CD4-positive, alpha-beta T cell treated with Interleukin-17A for 1 hour (primary cell): ENCODE measurements around the gene GBE1.

Experiments
- DNase-seq: peaks from one replicate; pipeline ENCODE4 v3.0.0-alpha.2; 2020

Gene GBE1

GRCh38 chr3:81462921-81463320 is 298.5 kb downstream of the GBE1 start:
- no peak for DNase-seq

DNA sequence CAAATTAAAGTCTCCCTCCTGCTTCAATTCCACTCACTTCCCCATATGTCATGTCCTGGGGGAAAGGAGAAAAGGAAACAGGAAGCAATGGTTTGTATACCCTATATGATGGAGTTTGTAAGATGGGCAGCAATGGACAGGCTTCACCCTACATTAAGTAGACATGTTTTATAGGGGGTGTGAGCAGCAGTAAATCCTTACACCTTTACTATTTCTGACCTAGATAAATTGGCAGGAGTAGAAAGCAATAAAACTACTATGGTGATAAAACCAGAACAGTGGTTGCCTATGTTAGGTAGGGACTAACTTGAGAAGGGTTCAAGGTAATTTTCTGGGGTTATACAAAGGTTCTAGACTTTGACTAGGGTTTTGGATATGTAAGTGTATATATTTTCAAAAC is 301.7 kb downstream of the GBE1 start:
- DNase-seq: no peak

DNA sequence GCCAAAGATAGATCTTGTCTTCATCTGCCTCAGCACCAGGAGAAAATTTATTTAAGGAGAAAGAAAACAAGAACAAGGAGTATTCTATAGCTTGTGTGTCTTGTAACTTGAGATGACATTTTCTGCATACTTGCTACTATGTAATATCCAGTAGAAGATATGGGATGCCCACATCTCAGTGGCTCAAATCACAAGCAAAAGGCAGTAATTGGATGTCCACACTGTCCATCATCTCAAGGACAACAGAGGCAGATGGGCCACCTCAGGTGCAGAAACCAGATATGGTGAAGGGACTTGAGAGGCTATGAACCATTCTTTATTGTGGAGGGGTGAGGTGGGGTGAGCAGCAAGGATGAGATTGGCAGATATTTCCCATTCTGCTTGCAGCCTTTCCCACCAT is 309.0 kb downstream of the GBE1 start:
- DNase-seq: no peak

DNA sequence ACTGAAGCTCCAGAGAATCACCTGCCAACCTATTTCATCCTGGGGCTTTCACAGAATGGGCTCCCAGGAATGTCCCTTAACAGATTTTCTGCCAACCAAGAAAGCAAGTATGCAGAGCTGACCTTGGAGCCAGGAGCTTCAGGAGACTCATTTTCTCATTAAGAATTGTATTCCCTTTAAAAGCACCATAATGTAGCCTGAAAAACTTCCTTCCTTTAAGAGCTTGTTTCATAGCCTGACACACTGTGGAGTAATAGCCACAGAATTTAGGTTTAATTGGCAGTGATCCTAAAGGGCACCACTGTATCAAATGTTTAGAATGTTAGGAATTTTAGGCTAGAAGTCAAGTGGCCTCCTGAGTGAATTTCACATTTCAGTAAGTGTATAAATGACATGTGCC is 309.8 kb downstream of the GBE1 start:
- no peak for DNase-seq

DNA sequence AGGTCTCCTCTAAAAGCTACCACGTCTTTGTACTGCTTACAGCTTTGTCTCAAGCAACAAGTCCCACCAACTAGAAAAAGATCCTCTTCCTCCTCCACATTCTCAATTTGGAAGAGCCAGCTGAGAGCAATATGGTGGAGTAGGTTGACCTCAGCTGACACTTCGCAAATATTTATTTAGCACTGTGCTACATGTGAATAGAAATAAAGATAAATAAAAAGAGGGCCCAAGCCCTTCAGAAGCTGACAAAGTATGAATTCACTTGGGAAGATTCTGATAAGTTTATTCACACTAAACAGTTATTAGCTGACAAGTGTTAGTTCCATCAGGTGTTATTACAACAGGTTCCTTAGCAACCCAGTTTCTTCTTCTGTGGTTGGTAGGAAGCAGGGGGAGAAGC is 310.3 kb downstream of the GBE1 start:
- DNase-seq: no peak

DNA sequence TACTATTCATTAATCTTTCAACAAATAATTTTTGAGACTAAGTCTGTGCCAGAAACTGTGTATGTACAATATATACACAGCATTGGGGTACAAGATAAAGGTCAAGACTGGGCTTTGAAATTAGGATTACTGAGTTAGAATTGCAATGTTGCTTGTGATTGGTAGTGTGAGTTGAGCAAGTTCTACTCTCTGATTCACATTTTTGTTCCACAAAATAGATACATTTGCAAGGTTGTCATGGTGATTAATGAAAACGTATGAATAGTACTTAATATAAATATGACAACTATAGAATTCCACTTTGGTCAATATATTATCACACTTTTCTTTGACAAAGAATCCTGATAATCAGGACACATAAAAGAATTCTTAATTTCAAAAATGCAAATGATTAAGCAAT is 314.6 kb downstream of the GBE1 start:
- DNase-seq: no peak

DNA sequence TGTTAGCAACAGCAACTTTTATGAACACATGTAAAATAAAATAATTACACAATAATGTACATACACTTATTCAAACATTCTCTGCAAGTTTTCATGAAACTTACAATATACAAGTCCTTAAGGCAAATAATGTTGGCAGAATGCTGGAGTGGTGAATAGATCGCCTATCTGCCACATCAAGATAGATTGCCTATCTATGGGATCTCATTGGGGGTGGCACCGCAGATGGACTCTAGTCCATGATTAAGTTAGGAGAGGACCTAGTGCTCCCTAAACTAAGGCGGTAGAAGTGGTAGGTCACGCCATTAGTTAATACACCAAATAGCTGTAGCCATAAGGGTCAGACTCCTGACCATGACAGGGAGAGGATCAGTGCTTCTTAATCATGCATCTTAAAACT is 315.7 kb downstream of the GBE1 start:
- DNase-seq: no peak

DNA sequence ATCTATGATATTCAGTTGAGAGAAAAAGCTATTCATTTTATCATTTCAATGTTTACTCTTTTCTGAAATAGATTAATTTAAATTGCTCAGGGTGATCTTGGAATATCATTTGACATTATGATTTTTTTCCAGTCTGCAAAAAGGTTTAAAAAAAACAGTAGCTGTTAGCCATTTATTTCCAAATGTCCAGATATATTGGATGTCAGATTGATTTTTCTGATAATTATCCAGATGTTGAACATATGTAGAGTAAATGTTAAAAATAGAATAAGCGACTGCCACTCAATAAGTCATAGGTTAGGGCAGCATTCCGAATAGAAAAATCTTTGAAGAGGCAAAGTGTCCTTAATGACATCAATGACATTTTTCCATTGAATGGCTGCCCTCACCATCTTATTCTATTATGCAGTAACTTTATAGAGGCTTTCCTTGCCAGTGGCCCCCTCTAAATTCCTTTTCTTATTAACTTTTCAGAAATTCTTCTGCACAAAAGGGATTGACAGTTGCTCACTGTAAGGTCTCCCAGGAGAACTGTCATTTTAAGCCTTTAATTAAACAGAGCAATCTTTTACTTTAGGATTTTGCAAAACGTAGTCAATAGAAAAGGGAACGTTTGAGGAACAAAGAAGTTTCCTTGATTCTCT is 316.5 kb downstream of the GBE1 start:
- DNase-seq: no peak

DNA sequence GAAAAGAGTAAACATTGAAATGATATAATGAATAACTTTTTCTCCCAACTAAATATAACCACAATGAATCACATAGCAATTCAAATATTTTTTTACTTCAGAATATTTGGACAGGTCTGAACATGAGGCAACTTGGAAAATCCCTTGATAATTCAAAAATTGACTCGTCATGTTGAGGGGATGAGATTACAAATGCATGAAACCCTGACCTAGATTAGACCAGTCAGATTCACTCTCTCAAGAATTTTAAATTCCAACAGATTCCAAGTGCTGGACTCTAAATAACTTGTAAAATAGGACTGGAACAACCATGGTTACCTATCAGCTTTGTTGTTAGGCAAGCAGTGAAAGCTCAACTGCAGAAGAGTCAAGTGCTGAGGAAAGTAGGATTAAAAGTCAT is 317.5 kb downstream of the GBE1 start:
- DNase-seq: no peak

DNA sequence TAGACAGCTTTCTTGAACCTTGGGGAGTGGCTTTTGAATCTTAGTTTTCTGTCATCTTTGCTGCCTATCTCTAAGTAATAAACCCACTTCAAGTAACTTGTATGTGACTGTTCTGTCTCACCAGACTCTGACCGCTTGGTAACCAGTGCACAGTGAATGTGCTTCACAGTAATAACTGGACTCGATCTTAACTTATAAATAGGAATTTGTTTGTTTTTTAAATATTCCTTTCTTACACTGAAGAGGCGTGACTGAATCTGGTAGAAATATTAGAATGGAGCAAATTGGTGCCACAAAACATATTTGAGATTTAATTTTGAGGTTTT is 318.0 kb downstream of the GBE1 start:
- no peak for DNase-seq

- no peak for DNase-seq
These were observed 318.5 kb downstream of the GBE1 start for GRCh38 chr3:81442758-81443456.

- no peak for DNase-seq
These were observed 320.8 kb downstream of the GBE1 start for GRCh38 chr3:81440661-81441060.
